Right atrium auricular region (tissue), 2 donors: ENCODE measurements around the gene GPR35. TPM values are rescaled to one million over a fixed set of nuclear protein-coding genes. Genes with fewer than 3 reads are reported as not detected.

Source experiments
- DNase-seq: peaks from one replicate; pipeline ENCODE4 v3.0.0-alpha.2; 2019; ENCODE audit warnings: low spot score
- H3K27ac ChIP-seq, 2 donors: fragments of 200-600 bp; sonication (generic); 1 replicate in 1 of 2; 2 replicates in 1 of 2; pipeline ENCODE4 v1.5.1; 2016 to 2019
- H3K27me3 ChIP-seq, 2 donors: fragments of 200-600 bp; sonication (generic); one replicate each; pipeline versions ENCODE4 v1.5.1 to v1.6.0; 2017 to 2019
- H3K36me3 ChIP-seq: fragments of 200-600 bp; sonication (generic); one replicate; pipeline ENCODE4 v1.5.1; 2016
- H3K4me1 ChIP-seq, 2 donors: fragments of 200-600 bp; sonication (generic); one replicate each; pipeline versions ENCODE4 v1.5.1 to v1.6.0; 2017 to 2019
- H3K4me3 ChIP-seq, 2 donors: fragments of 200-600 bp; sonication (generic); 1 replicate in 1 of 2; 2 replicates in 1 of 2; pipeline ENCODE4 v1.5.1; 2017 to 2019; ENCODE audit warnings: mild to moderate bottlenecking in 1 of 2, moderate library complexity in 1 of 2
- H3K9me3 ChIP-seq, 2 donors: fragments of 200-600 bp; sonication (generic); one replicate each; pipeline ENCODE4 v1.5.1; 2019
- CTCF ChIP-seq, 2 donors: fragments of 200-600 bp; sonication (generic); IDR thresholded peaks; one replicate each; pipeline ENCODE4 v1.5.1; 2019; ENCODE audit warnings: antibody characterized with exemption in 2 of 2
- total RNA-seq, 2 donors: library from RNA; depleted of rRNA; stranded (reverse); fragments of >200 nt; gene quantifications; one replicate each; pipeline ENCODE4 v1.1.0, GENCODE V29; 2016

The GPR35 gene
- total RNA-seq, 2 donors from 2014 or later = 0.56 to 0.86 TPM

- DNase-seq = no peak
- Histone ChIP-seq H3K9me3 (no peaks in the 10 kb centered on the region), H3K4me3 (no peak overlapping the region), H3K27ac (no peak overlapping the region), H3K36me3 (no peaks in the 10 kb centered on the region), H3K27me3 (no peaks in the 10 kb centered on the region), H3K4me1 (no peaks in the 10 kb centered on the region)
- no peak for TF ChIP-seq CTCF (IDR thresholded peaks at IDR 0.05)
These were observed 1.4 kb downstream of the GPR35 start for GRCh38 chr2:240626531-240627300.

- Histone ChIP-seq H3K9me3 (no peaks in the 10 kb centered on the region), H3K4me3 (no peak overlapping the region), H3K36me3 (no peaks in the 10 kb centered on the region), H3K4me1 (no peaks in the 10 kb centered on the region), H3K27ac (no peak overlapping the region), H3K27me3 (no peaks in the 10 kb centered on the region)
- DNase-seq = no peak
- no peak for TF ChIP-seq CTCF (IDR thresholded peaks at IDR 0.05)
These were observed 2.6 kb downstream of the GPR35 start for GRCh38 chr2:240627736-240628506.

GRCh38 chr2:240628507-240628807 lies 3.2 kb downstream of the GPR35 start:
- H3K4me3 ChIP-seq = no peak overlapping the region
- no peaks in the 10 kb centered on the region for H3K27me3 ChIP-seq
- no peak for DNase-seq
- no peak overlapping the region for H3K27ac ChIP-seq
- no peaks in the 10 kb centered on the region for H3K4me1 ChIP-seq
- no peaks in the 10 kb centered on the region for H3K9me3 ChIP-seq
- no peak for TF ChIP-seq CTCF (IDR thresholded peaks at IDR 0.05)
- no peaks in the 10 kb centered on the region for H3K36me3 ChIP-seq

- no peak overlapping the region for H3K27ac ChIP-seq
- no peaks in the 10 kb centered on the region for H3K36me3 ChIP-seq
- no peaks in the 10 kb centered on the region for H3K4me1 ChIP-seq
- no peak for DNase-seq
- TF ChIP-seq CTCF (IDR thresholded peaks at IDR 0.05) = no peak
- H3K4me3 ChIP-seq = no peak overlapping the region
- no peaks in the 10 kb centered on the region for H3K27me3 ChIP-seq
- H3K9me3 ChIP-seq = no peaks in the 10 kb centered on the region
These were observed 3.7 kb downstream of the GPR35 start for GRCh38 chr2:240628808-240629618.

GRCh38 chr2:240629619-240629967 lies 4.3 kb downstream of the GPR35 start:
- Histone ChIP-seq H3K4me3 (no peak overlapping the region), H3K27ac (no peak overlapping the region), H3K36me3 (no peaks in the 10 kb centered on the region), H3K27me3 (no peaks in the 10 kb centered on the region), H3K9me3 (no peaks in the 10 kb centered on the region), H3K4me1 (no peaks in the 10 kb centered on the region)
- DNase-seq = no peak
- TF ChIP-seq CTCF (IDR thresholded peaks at IDR 0.05) = no peak
